Small intestine (tissue), 7 donors: ENCODE data around the gene VIT. TPM values are rescaled to one million over a fixed set of nuclear protein-coding genes. Genes with fewer than 3 reads are reported as not detected.
A peak's percentile ranks its signal among the peaks of the same experiment; 100 is the strongest.

Experiments
- DNase-seq, 2 donors: peaks; one replicate each; pipeline versions ENCODE4 v3.0.0 to v3.0.0-alpha.2; 2013
- FAIRE-seq: peaks from 2 replicates; lab custom pipeline; 2012; peaks lifted over from hg19 to GRCh38; lab: Jason Lieb, UNC
- H3K27ac ChIP-seq, 3 donors: one replicate each; pipeline ENCODE4 v1.5.1; 2013; ENCODE audit warnings: low read length in 2 of 3, mild to moderate bottlenecking in 2 of 3, control low read depth in 1 of 3, inconsistent platforms in 1 of 3, low read depth in 1 of 3, moderate library complexity in 1 of 3
- H3K27me3 ChIP-seq, 3 donors: one replicate each; pipeline ENCODE4 v1.6.1; 2013; ENCODE audit warnings: low read length in 3 of 3, inconsistent platforms in 1 of 3; ENCODE audit not compliant: control insufficient read depth in 3 of 3, insufficient read depth in 3 of 3
- H3K36me3 ChIP-seq, 3 donors: one replicate each; pipeline ENCODE4 v1.6.1; 2013; ENCODE audit warnings: low read length in 3 of 3, inconsistent platforms in 1 of 3, low read depth in 1 of 3, mild to moderate bottlenecking in 1 of 3, moderate library complexity in 1 of 3; ENCODE audit not compliant: control insufficient read depth in 3 of 3, insufficient read depth in 2 of 3
- H3K4me1 ChIP-seq, 3 donors: one replicate each; pipeline ENCODE4 v1.6.1; 2013; ENCODE audit warnings: low read length in 2 of 3, inconsistent platforms in 1 of 3, low read depth in 1 of 3, mild to moderate bottlenecking in 1 of 3, moderate library complexity in 1 of 3; ENCODE audit not compliant: control insufficient read depth in 3 of 3, insufficient read depth in 2 of 3
- H3K4me3 ChIP-seq, 3 donors: one replicate each; pipeline ENCODE4 v1.5.1; 2013; ENCODE audit warnings: low read length in 3 of 3, control low read depth in 1 of 3, inconsistent platforms in 1 of 3, low read depth in 1 of 3, mild to moderate bottlenecking in 1 of 3, moderate library complexity in 1 of 3
- H3K9me3 ChIP-seq, 2 donors: one replicate each; pipeline ENCODE4 v1.6.1; 2013; ENCODE audit warnings: low read depth in 1 of 2, low read length in 1 of 2; ENCODE audit not compliant: control insufficient read depth in 2 of 2, insufficient read depth in 1 of 2
- WGBS, 3 donors: extraction: QIAGEN DNeasy Blood & Tissue Kit; methylation state at CpG; one replicate each; pipeline ENCODE4 v1.1.7; 2013; 5-methylcytosine and 5-hydroxymethylcytosine counted together
- polyA plus RNA-seq, 4 donors: library from polyadenylated mRNA; stranded (reverse) in 3 of 4; unstranded in 1 of 4; fragments of 200-250 nt in 3 of 4; fragments of 120-200 nt in 1 of 4; gene quantifications; one replicate each; pipeline versions ENCODE4 v1.2.1 to v1.2.3, GENCODE V29; 2013
- donor health status: healthy with polysubstance abuse.
- donor health status: control.
- donor health status: control.
- donor health status: Bipolar disorder and iron deficiency.
- donor health status: healthy.

The VIT gene
- polyA plus RNA-seq, 4 donors: 0.28 to 7.5 TPM; not detected in 2

DNA sequence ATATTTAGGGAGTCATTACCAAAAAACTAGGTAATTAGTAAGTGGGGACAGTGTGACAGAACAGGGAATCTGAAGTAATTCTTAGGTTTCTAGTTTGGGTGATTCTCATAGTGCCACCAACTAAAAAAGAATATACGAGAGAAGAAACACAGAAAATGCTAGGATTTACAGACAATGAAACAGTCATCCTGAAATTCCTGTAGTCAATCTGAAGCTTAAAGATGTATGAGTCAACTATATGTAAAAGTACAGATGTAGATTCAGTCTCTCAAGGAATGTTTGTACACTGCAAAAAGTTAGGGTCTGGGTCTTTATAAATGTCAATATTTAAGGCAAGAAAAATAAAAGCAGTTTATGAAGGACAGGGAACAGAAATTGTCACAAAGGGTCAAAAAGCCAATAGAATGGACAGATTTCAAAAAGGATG, 162.9 kb downstream of the VIT start:
- DNase-seq (peak in 1 of 2 donors; percentile 3), FAIRE-seq (no peak)
- peak overlapping the region in 1 of 3 donors; percentile 4 for H3K4me3 ChIP-seq
- H3K4me1 ChIP-seq: peaks cover 0 to 3% (median 0%) of the 10 kb centered on the region in 3 donors
- peaks cover 0 to 12% (median 4%) of the 10 kb centered on the region in 3 donors for H3K36me3 ChIP-seq
- H3K9me3 ChIP-seq: no peaks in the 10 kb centered on the region
- WGBS, 3 donors: 59 to 90% (median 69%) methylated on average over 1 of the region's 1 CpG
- peak overlapping the region in 1 of 3 donors; percentile 73 for H3K27ac ChIP-seq
- H3K27me3 ChIP-seq: no peaks in the 10 kb centered on the region

DNA sequence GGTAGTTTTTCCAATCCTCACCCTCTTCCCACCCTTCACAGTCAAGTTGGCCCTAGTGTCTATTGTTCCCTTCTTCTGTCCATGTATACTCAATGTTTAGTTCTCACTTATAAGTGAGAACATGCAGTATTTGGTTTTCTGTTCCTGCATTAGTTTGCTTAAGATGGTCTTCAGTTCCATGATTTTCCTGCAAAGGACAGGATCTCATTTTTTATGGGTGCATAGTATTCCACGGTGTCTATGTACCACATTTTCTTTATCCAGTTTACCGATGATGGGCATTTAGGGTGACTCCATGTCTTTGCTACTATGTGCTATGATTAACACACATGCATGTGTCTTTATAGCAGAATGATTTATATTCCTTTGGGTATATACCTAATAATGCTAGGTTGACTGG, 165.4 kb downstream of the VIT start:
- WGBS, 3 donors: 97 to 100% (median 98%) methylated on average over 2 of the region's 2 CpGs
- Histone ChIP-seq H3K9me3 (no peaks in the 10 kb centered on the region), H3K27ac (no peak overlapping the region), H3K4me3 (no peak overlapping the region), H3K4me1 (peaks cover 0 to 3% (median 0%) of the 10 kb centered on the region in 3 donors), H3K36me3 (peaks cover 0 to 16% (median 4%) of the 10 kb centered on the region in 3 donors), H3K27me3 (no peaks in the 10 kb centered on the region)
- DNase-seq (no peak), FAIRE-seq (no peak)

Other genes starting within 250 kb of the VIT start
- gene FEZ2, start 98.5 kb upstream of the VIT start, polyA plus RNA-seq: 10 to 100 TPM; 23.5 to 50.0 (median 35.0) TPM